Esophagus muscularis mucosa (tissue), 4 donors: ENCODE results near the gene OBSCN. TPM values are rescaled to one million over a fixed set of nuclear protein-coding genes. Genes with fewer than 3 reads are reported as not detected.

Source experiments
- DNase-seq: peaks from one replicate; pipeline ENCODE4 v3.0.0-alpha.2; 2017; ENCODE audit errors: extremely low spot score
- H3K27ac ChIP-seq, 4 donors: fragments of 200-600 bp; sonication (generic); replicated peaks in 1 of 4; 1 replicate in 3 of 4; 2 replicates in 1 of 4; pipeline ENCODE4 v1.5.1; 2016 to 2019; ENCODE audit warnings: mild to moderate bottlenecking in 1 of 4
- H3K27me3 ChIP-seq, 4 donors: fragments of 200-600 bp; sonication (generic); one replicate each; pipeline versions ENCODE4 v1.5.1 to v1.6.0; 2016 to 2019
- H3K36me3 ChIP-seq, 4 donors: fragments of 200-600 bp; sonication (generic); one replicate each; pipeline ENCODE4 v1.5.1; 2016 to 2019
- H3K4me1 ChIP-seq, 4 donors: fragments of 200-600 bp; sonication (generic); one replicate each; pipeline ENCODE4 v1.5.1; 2016 to 2019
- H3K4me3 ChIP-seq, 4 donors: fragments of 200-600 bp; sonication (generic); 1 replicate in 2 of 4; 2 replicates in 2 of 4; pipeline ENCODE4 v1.5.1; 2016 to 2019; ENCODE audit warnings: mild to moderate bottlenecking in 4 of 4, moderate library complexity in 1 of 4
- H3K9me3 ChIP-seq, 4 donors: fragments of 200-600 bp; sonication (generic); 1 replicate in 3 of 4; 2 replicates in 1 of 4; pipeline ENCODE4 v1.5.1; 2016 to 2019
- CTCF ChIP-seq, 3 experiments: fragments of 200-600 bp in 2 of 3; fragments of 450-650 bp in 1 of 3; sonication (generic) in 2 of 3; IDR thresholded peaks; one replicate each; pipeline ENCODE4 v1.5.1; 2017 to 2019; ENCODE audit warnings: antibody characterized with exemption in 3 of 3, mild to moderate bottlenecking in 2 of 3, moderate library complexity in 1 of 3
- EP300 ChIP-seq: sonication (generic); formaldehyde crosslinking; IDR thresholded peaks from one replicate; pipeline ENCODE4 v1.6.1; 2017; ENCODE audit warnings: antibody characterized with exemption
- POLR2A ChIP-seq: fragments of 450-650 bp; IDR thresholded peaks from one replicate; pipeline ENCODE4 v1.6.1; 2017; ENCODE audit warnings: antibody characterized with exemption, moderate library complexity, mild to moderate bottlenecking, low read depth
- POLR2AphosphoS5 ChIP-seq, 2 donors: sonication (generic); formaldehyde crosslinking; IDR thresholded peaks; one replicate each; pipeline ENCODE4 v1.6.1; 2017; ENCODE audit warnings: antibody characterized with exemption in 2 of 2
- WGBS: methylation state at CpG from one replicate; pipeline ENCODE4 v1.1.5; 2018; 5-methylcytosine and 5-hydroxymethylcytosine counted together
- intact Hi-C: fragments of 100-400 bp; cut with DNase I; formaldehyde crosslinking; loops from one replicate; pipeline ENCODE4 v1.15.1; 2023
- total RNA-seq, 4 donors: library from RNA; depleted of rRNA; stranded (reverse); fragments of >200 nt; gene quantifications; one replicate each; pipeline versions ENCODE4 v1.1.0 to v1.2.1, GENCODE V29; 2016

OBSCN gene
- total RNA-seq, 4 donors from 2014 or later: 12.6 to 31.4 (median 17.8) TPM

DNA sequence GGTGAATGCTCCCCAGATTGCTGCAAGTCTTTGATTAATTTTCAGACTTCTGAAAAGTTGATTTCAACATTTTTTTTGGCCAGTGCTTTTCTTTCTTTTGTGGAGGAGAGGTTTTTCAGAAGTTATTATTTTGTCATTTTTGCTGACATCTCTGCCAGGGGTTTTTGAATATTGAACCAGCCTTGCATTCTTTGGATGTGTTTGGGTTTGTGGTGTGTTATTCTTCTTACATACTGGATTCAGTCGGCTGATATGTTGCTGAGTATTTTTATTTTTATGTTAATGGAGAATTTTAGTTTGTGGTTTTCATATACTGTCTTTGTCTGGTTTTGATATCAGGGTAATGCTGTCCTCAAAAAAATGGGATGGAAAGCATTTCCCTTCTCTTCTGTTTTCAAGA lies 25.3 kb downstream of the OBSCN start:
- WGBS: 88% methylated on average over 1 of the region's 1 CpG
- Histone ChIP-seq H3K4me1 (no peaks in the 10 kb centered on the region), H3K36me3 (peaks cover 0 to 28% (median 0%) of the 10 kb centered on the region in 4 donors), H3K4me3 (no peak overlapping the region), H3K9me3 (no peaks in the 10 kb centered on the region), H3K27ac (no peak overlapping the region), H3K27me3 (peaks cover 0 to 7% (median 0%) of the 10 kb centered on the region in 4 donors)
- no peak for TF ChIP-seq POLR2A
- intact Hi-C loops: no loop called here
- DNase-seq: no peak

GRCh38 chr1:228234921-228235320 lies 27.1 kb downstream of the OBSCN start:
- DNase-seq: no peak
- H3K27me3 ChIP-seq: peaks cover 0 to 10% (median 0%) of the 10 kb centered on the region in 4 donors
- H3K4me3 ChIP-seq: no peak overlapping the region
- 91% methylated on average over 2 of the region's 2 CpGs for WGBS
- H3K27ac ChIP-seq: no peak overlapping the region
- no peak for TF ChIP-seq EP300
- no peak for TF ChIP-seq CTCF (IDR thresholded peaks at IDR 0.05)
- no peak for TF ChIP-seq POLR2AphosphoS5 (IDR thresholded peaks at IDR 0.05)
- no peak for TF ChIP-seq POLR2A
- intact Hi-C loops: no loop called here
- H3K4me1 ChIP-seq: no peaks in the 10 kb centered on the region
- no peaks in the 10 kb centered on the region for H3K9me3 ChIP-seq
- peaks cover 0 to 45% (median 0%) of the 10 kb centered on the region in 4 donors for H3K36me3 ChIP-seq

DNA sequence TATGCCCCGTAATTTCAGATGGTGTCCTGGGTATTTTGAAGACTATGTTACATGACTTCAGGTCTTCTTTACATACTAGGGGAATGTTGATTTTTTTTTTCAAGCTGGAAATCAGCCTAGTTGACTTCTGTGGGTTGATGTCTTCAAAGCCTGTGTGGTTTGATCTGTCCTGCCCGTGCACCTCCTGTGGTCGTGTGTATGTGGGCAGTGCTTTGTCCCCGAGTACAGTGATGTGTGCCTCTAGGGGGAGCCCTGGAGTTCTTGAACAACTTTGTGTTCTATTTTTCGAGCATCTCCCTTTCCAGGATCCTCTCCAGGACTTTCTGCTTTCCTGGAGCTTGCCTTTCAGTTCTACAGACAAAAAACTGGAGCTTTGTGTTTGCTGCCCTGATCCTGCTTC lies 28.9 kb downstream of the OBSCN start:
- intact Hi-C loops: no loop called here
- TF ChIP-seq CTCF (IDR thresholded peaks at IDR 0.05) (peak; percentile 17 to 55 (median 30)), POLR2AphosphoS5 (IDR thresholded peaks at IDR 0.05) (no peak)
- peak; percentile 47 for DNase-seq
- Histone ChIP-seq H3K4me1 (no peaks in the 10 kb centered on the region), H3K36me3 (peaks cover 0 to 45% (median 0%) of the 10 kb centered on the region in 4 donors), H3K4me3 (no peak overlapping the region), H3K27me3 (peaks cover 0 to 10% (median 0%) of the 10 kb centered on the region in 4 donors), H3K9me3 (peaks cover 0 to 12% (median 9%) of the 10 kb centered on the region in 4 donors), H3K27ac (no peak overlapping the region)
- 38% methylated on average over 5 of the region's 5 CpGs for WGBS

DNA sequence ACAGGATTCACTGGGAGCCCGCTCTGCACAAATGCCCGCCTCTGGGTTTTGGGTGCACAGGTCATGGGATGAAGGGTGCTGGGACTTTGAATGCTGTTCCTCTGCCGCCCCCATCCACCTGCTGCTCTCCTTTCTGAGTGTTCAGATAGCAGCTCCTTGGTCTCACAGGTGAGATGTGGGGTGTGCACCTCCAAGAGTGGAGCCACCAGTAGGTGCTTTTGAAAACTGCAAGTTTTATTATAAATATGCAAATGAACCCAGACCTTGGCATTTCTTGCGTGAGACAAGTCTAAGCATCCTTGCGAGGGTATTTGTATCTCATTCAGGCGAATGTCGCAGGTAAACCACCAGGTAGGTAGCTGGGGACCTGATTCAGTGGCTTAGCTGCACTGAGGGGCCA lies 30.2 kb downstream of the OBSCN start:
- peaks cover 0 to 10% (median 0%) of the 10 kb centered on the region in 4 donors for H3K27me3 ChIP-seq
- intact Hi-C loops: no loop called here
- peaks cover 0 to 45% (median 1%) of the 10 kb centered on the region in 4 donors for H3K36me3 ChIP-seq
- no peaks in the 10 kb centered on the region for H3K4me1 ChIP-seq
- H3K27ac ChIP-seq: no peak overlapping the region
- 90% methylated on average over 7 of the region's 7 CpGs for WGBS
- no peak for TF ChIP-seq CTCF (IDR thresholded peaks at IDR 0.05)
- no peak for TF ChIP-seq POLR2AphosphoS5 (IDR thresholded peaks at IDR 0.05)
- TF ChIP-seq POLR2A: no peak
- no peak for TF ChIP-seq EP300
- peak; percentile 29 for DNase-seq
- peaks cover 0 to 25% (median 22%) of the 10 kb centered on the region in 4 donors for H3K9me3 ChIP-seq
- no peak overlapping the region for H3K4me3 ChIP-seq

- 69% methylated on average over 3 of the region's 3 CpGs for WGBS
- H3K27ac ChIP-seq: no peak overlapping the region
- no peak for DNase-seq
- intact Hi-C loops: no loop called here
- H3K36me3 ChIP-seq: peaks cover 0 to 49% (median 2%) of the 10 kb centered on the region in 4 donors
- no peak overlapping the region for H3K4me3 ChIP-seq
- H3K9me3 ChIP-seq: peaks cover 0 to 29% (median 26%) of the 10 kb centered on the region in 4 donors
- H3K4me1 ChIP-seq: no peaks in the 10 kb centered on the region
- TF ChIP-seq POLR2A: no peak
- no peak for TF ChIP-seq EP300
- no peak for TF ChIP-seq POLR2AphosphoS5 (IDR thresholded peaks at IDR 0.05)
- TF ChIP-seq CTCF (IDR thresholded peaks at IDR 0.05): no peak
- H3K27me3 ChIP-seq: peaks cover 0 to 10% (median 0%) of the 10 kb centered on the region in 4 donors
These were observed 30.6 kb downstream of the OBSCN start for GRCh38 chr1:228238461-228238860.
